NB4 (cell line): Measurements from ENCODE around the gene NUDT1.

Experiments used
- MYC ChIP-seq: IDR thresholded peaks from 2 replicates; pipeline ENCODE4 v1.6.1; 2011; ENCODE audit warnings: low read depth, low read length
- POLR2A ChIP-seq: IDR thresholded peaks from 2 replicates; pipeline ENCODE4 v1.6.1; 2011; ENCODE audit warnings: mild to moderate bottlenecking; ENCODE audit not compliant: insufficient read length; ENCODE audit errors: extremely low read depth
- TF ChIP-seq, protein P1 (sequence below): IDR thresholded peaks from one replicate; pipeline ENCODE4 v1.5.1; 2012; ENCODE audit warnings: low read depth, low read length

DNA sequence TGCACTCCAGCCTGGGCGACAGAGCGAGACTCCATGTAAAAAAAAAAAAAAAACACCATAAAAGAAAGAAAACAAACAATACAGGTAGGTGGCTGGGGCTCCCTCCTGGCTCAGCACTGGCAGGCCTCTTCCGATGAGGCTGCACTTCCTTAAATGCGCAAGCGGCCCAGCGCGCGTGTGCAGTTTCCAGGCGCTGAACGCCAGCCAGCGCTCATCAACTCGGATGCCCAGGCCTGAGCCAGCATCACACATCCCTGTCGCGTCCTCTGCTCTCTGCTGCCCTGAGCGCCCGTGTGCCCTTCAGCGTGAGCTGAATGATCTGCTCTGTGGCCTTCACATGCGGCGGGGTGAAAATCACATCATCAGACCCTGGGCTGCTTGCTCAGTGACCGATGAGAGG, 31.8 kb downstream of the NUDT1 start:
- TF ChIP-seq, protein P1, sequence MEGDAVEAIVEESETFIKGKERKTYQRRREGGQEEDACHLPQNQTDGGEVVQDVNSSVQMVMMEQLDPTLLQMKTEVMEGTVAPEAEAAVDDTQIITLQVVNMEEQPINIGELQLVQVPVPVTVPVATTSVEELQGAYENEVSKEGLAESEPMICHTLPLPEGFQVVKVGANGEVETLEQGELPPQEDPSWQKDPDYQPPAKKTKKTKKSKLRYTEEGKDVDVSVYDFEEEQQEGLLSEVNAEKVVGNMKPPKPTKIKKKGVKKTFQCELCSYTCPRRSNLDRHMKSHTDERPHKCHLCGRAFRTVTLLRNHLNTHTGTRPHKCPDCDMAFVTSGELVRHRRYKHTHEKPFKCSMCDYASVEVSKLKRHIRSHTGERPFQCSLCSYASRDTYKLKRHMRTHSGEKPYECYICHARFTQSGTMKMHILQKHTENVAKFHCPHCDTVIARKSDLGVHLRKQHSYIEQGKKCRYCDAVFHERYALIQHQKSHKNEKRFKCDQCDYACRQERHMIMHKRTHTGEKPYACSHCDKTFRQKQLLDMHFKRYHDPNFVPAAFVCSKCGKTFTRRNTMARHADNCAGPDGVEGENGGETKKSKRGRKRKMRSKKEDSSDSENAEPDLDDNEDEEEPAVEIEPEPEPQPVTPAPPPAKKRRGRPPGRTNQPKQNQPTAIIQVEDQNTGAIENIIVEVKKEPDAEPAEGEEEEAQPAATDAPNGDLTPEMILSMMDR: no peak
- TF ChIP-seq POLR2A (no peak), MYC (no peak)
